Activated T-cell treated with anti-CD3 and anti-CD28 coated beads, Interleukin-2, amount 50 U/mL, for 24 hours (primary cell): ENCODE data around the gene CASP3.
"Not testable (repeated sequence)": the region's sequence is repeated elsewhere in the genome, so short reads cannot be mapped to it uniquely, and the experiment has no call there.

Experiments used
- DNase-seq: peaks from one replicate; pipeline ENCODE4 v3.0.0-alpha.2; 2020
- H3K27ac Mint-ChIP-seq: 2 replicates; pipeline ENCODE4 v1.8.0; 2020; ENCODE audit warnings: mild to moderate bottlenecking, mixed read lengths
- H3K27me3 Mint-ChIP-seq: 2 replicates; pipeline ENCODE4 v1.8.0; 2020; ENCODE audit warnings: mixed read lengths
- H3K36me3 Mint-ChIP-seq: 2 replicates; pipeline ENCODE4 v1.8.0; 2020; ENCODE audit warnings: low read depth, mixed read lengths
- H3K4me1 Mint-ChIP-seq: 2 replicates; pipeline ENCODE4 v1.8.0; 2020; ENCODE audit warnings: low read depth, mixed read lengths
- H3K4me3 Mint-ChIP-seq: 2 replicates; pipeline ENCODE4 v1.8.0; 2020; ENCODE audit warnings: mild to moderate bottlenecking, moderate library complexity, mixed read lengths
- H3K9me3 Mint-ChIP-seq: 2 replicates; pipeline ENCODE4 v1.8.0; 2020; ENCODE audit warnings: mixed read lengths

Gene CASP3

GRCh38 chr4:184628103-184628502, 21.1 kb downstream of the CASP3 start:
- no peak overlapping the region for H3K27ac Mint-ChIP-seq
- no peaks in the 10 kb centered on the region for H3K9me3 Mint-ChIP-seq
- no peak for DNase-seq
- no peak overlapping the region for H3K4me3 Mint-ChIP-seq
- H3K4me1 Mint-ChIP-seq = peaks cover 46% of the 10 kb centered on the region
- H3K36me3 Mint-ChIP-seq = peaks cover 90% of the 10 kb centered on the region
- H3K27me3 Mint-ChIP-seq = no peaks in the 10 kb centered on the region

DNA sequence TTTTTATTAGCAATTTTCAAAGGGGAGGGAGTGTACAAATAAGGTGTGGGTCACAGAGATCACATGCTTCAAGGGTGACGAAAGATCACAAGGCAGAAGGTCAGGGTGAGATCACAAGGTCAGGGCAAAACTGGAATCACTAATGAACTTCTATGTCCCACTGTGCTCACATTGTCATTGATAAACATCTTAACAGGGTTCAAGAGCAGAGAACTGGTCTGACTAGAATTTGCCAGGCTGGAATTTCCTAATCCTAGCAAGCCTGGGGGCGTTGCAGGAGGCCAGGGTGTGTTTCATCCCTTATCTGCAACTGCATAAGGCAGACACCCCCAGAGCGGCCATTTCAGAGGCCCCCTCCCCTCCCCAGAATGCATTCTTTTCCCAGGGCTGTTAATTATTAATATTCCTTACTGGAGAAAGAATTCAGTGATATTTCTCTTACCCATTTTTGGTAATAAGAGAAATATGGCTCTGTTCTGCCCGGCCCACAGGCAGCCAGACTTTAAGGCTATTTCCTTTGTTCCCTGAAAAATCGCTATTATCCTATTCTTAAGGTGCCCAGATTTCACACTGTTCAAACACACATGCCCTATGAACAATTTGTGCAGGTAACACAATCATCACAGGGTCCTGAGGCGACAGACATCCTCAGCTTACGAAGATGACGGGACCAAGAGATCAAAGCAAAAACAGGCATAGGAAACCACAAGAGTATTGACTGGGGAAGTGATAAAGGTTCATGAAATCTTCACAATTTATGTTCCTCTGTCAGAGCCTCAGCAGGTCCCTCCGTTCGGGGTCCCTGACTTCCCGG, 23.3 kb downstream of the CASP3 start:
- Mint-ChIP-seq H3K4me1 (peaks cover 44% of the 10 kb centered on the region), H3K4me3 (peak overlapping the region; percentile 22), H3K27ac (peak overlapping the region; percentile 84), H3K36me3 (peaks cover 72% of the 10 kb centered on the region)
- H3K27me3 Mint-ChIP-seq, DNase-seq, H3K9me3 Mint-ChIP-seq: not testable (repeated sequence)

DNA sequence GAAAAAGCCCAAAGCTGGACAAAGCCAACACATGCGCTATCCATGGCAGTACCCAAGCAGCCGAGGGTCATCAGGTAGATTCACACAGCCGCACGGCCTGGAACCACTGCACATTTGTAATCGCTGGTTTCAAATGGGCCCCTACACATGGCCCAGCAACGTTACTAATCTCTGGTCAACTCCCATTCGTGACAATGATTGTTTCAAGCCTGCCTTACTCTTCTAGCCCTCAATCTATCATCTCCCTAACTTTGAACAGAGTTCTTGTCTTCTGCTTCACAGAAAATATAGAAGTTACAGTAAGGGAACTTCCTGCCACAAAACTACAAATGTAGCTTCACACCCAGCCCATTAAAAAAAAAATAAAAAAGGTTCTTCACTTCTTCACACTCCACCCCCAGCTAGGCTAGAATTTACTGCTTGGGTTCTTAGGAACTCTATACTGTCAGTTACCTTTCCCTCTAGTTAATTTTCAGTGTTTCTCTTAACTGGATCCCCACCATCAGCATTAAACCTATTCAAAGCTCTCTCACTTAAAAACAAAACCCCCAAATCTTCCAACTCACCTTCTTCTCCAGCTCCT, 24.2 kb downstream of the CASP3 start:
- Mint-ChIP-seq H3K9me3 (no peaks in the 10 kb centered on the region), H3K27me3 (no peaks in the 10 kb centered on the region), H3K27ac (peak overlapping the region; percentile 84), H3K36me3 (peaks cover 63% of the 10 kb centered on the region), H3K4me1 (peaks cover 44% of the 10 kb centered on the region), H3K4me3 (peak overlapping the region; percentile 22)
- DNase-seq = no peak

- H3K27ac Mint-ChIP-seq = peak overlapping the region; percentile 77
- H3K4me1 Mint-ChIP-seq = peaks cover 44% of the 10 kb centered on the region
- H3K4me3 Mint-ChIP-seq, H3K9me3 Mint-ChIP-seq, H3K27me3 Mint-ChIP-seq, DNase-seq: not testable (repeated sequence)
- peaks cover 57% of the 10 kb centered on the region for H3K36me3 Mint-ChIP-seq
Observed at GRCh38 chr4:184624504-184624903, 24.7 kb downstream of the CASP3 start.

DNA sequence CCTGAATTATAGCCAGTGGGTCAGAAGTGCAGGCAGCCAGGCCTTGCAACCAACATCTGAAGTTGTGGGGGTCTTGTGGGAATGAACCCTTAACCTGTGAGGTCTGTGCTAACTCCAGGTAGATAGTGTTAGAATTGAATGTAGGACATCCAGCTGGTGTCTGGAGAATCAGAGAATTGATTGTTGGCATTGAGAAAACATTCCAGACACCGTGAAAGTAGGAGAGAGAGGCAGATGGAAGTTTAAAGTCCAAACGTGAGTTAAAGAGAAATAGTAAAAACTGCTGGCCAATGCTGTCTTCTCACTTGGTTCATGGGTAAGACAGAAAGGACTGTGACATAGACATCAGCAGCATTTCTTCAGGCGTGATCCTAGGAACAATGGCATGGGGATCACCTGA, 27.7 kb downstream of the CASP3 start:
- H3K4me3 Mint-ChIP-seq = no peak overlapping the region
- H3K4me1 Mint-ChIP-seq = peaks cover 22% of the 10 kb centered on the region
- no peaks in the 10 kb centered on the region for H3K9me3 Mint-ChIP-seq
- no peaks in the 10 kb centered on the region for H3K27me3 Mint-ChIP-seq
- H3K36me3 Mint-ChIP-seq = peaks cover 27% of the 10 kb centered on the region
- DNase-seq = no peak
- no peak overlapping the region for H3K27ac Mint-ChIP-seq

DNA sequence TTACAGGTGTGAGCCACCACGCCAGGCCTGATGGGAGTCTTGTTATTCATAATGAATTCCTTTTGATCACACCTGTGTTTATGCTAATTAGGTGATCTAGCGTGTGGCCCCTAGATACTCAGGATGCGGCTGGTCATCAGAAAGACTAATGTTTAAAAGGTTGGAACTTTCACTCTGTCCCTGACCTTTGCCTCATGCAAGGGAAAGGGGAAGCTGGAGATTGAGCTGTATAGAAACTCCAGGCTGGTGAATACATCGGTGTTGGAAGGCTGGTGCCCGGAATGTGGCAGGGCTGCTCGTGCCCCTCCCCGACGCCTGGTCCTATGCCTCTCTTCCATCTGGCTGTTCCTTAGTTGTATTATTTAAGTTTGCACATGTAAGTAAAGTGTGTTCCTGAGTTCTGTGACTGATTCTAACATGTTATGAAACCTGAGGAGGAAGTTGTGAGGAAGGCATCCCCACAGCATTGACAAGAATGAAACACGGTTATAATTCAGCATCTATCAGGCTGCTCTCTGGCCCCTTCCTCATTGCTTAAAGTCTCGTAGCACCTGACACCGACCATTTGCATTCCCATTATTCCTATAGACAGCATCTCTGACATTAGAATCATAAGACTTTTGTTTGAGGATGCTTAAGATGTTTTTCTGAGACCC, 28.9 kb downstream of the CASP3 start:
- DNase-seq = no peak
- Mint-ChIP-seq H3K9me3 (peaks cover under 1% of the 10 kb centered on the region), H3K36me3 (peaks cover 18% of the 10 kb centered on the region), H3K4me3 (no peak overlapping the region), H3K27me3 (no peaks in the 10 kb centered on the region), H3K4me1 (peaks cover 11% of the 10 kb centered on the region), H3K27ac (no peak overlapping the region)

DNA sequence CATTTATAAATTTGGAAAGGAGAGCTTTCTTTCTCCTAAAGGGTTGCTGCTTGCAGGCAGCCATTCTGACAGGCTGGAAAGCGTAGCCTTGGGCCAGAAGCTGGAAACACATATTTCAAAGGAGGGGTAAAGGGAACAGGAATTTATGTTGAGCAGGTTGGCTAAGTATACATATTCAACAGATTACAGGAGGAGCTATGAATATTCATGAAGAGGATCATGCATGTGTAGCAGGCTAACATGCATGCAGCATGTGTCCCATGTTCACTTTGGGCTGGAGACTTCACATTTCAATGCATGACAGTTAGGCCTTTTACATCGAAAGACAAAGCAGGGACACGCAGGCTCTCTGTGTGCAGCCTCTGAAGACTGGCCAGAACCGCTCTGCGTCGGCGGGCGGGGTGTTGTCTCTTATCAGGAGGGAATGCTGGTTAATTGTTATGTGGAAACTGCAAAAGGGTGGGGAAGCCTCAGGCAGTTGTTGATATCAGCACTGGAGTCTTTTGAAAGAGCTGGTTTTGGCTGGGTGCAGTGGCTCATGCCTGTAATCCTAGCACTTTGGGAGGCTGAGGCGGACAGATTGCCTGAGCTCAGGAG, 31.5 kb downstream of the CASP3 start:
- Mint-ChIP-seq H3K9me3 (peaks cover 9% of the 10 kb centered on the region), H3K4me3 (no peak overlapping the region), H3K4me1 (no peaks in the 10 kb centered on the region), H3K27me3 (no peaks in the 10 kb centered on the region), H3K27ac (no peak overlapping the region), H3K36me3 (no peaks in the 10 kb centered on the region)
- no peak for DNase-seq

- H3K27me3 Mint-ChIP-seq = no peaks in the 10 kb centered on the region
- H3K4me3 Mint-ChIP-seq = no peak overlapping the region
- no peak overlapping the region for H3K27ac Mint-ChIP-seq
- no peaks in the 10 kb centered on the region for H3K4me1 Mint-ChIP-seq
- peaks cover 9% of the 10 kb centered on the region for H3K9me3 Mint-ChIP-seq
- DNase-seq = no peak
- no peaks in the 10 kb centered on the region for H3K36me3 Mint-ChIP-seq
Observed at GRCh38 chr4:184616633-184617551, 32.4 kb downstream of the CASP3 start.

DNA sequence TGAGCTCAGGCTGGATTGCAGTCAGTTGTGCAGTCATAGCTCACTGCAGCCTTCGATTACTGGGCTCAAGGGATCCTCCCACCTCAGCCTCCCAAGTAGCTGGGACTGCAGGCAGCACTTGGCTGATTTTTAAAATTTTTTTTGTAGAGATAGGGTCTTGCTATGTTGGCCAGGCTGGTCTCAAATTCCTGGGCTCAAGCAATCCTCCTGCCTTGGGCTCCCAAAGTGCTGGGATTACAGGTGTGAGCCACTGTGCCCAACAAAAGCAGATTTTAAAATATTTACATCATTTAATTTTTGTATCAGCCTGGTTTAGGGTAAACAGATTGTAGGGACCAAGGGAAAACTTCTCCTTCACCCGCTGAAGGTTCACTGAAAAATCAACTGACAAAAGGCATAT, 33.1 kb downstream of the CASP3 start:
- DNase-seq, H3K9me3 Mint-ChIP-seq, H3K4me1 Mint-ChIP-seq, H3K36me3 Mint-ChIP-seq, H3K27me3 Mint-ChIP-seq, H3K4me3 Mint-ChIP-seq, H3K27ac Mint-ChIP-seq: not testable (repeated sequence)

- no peaks in the 10 kb centered on the region for H3K36me3 Mint-ChIP-seq
- no peaks in the 10 kb centered on the region for H3K4me1 Mint-ChIP-seq
- H3K27ac Mint-ChIP-seq = no peak overlapping the region
- H3K4me3 Mint-ChIP-seq = no peak overlapping the region
- peaks cover 9% of the 10 kb centered on the region for H3K9me3 Mint-ChIP-seq
- DNase-seq = no peak
- no peaks in the 10 kb centered on the region for H3K27me3 Mint-ChIP-seq
Observed at GRCh38 chr4:184614509-184614908, 34.7 kb downstream of the CASP3 start.

DNA sequence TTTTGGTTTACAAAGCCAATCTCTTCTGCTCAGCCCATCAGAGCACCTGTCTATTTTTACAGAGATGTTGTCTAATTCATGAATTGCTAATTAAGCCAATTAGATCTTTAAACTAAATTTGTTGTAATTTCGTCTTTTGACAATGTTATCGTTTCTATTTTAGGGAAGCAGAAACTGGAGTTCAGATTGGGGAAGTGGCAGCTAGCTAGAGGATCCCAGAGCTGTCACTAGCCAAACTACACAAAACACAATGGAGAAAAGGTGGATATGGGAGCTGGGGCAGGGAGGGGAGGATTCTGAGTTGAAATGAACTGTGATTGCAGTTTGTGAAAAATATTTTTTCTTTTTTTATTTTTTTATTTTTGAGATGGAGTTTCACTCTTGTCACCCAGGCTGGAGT, 35.8 kb downstream of the CASP3 start:
- peaks cover 9% of the 10 kb centered on the region for H3K9me3 Mint-ChIP-seq
- H3K36me3 Mint-ChIP-seq = no peaks in the 10 kb centered on the region
- no peak for DNase-seq
- H3K27me3 Mint-ChIP-seq = no peaks in the 10 kb centered on the region
- H3K4me3 Mint-ChIP-seq = no peak overlapping the region
- no peak overlapping the region for H3K27ac Mint-ChIP-seq
- no peaks in the 10 kb centered on the region for H3K4me1 Mint-ChIP-seq

DNA sequence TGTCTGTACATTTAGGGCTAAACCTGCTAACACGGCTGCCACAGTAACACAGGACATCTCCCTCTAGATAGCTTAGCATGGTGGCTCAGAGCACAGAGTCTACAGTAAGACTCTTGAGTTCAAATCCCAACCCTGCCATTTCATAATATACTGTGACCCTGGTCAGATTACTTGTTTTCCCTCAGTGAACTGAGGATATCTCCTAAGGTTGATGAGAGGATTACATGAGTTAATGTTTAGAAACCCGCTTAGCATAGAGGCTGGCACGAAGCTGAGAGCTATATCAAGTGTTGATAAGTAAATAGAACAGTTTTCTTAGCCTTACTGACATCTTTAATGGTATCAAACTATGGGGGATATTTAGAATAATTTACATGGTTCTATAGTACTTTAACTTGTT, 37.2 kb downstream of the CASP3 start:
- Mint-ChIP-seq H3K27me3 (no peaks in the 10 kb centered on the region), H3K9me3 (peaks cover 9% of the 10 kb centered on the region), H3K4me1 (no peaks in the 10 kb centered on the region), H3K27ac (no peak overlapping the region), H3K4me3 (no peak overlapping the region), H3K36me3 (no peaks in the 10 kb centered on the region)
- DNase-seq = no peak

GRCh38 chr4:184607429-184607828, 41.8 kb downstream of the CASP3 start:
- not testable (repeated sequence) for H3K4me1 Mint-ChIP-seq, H3K27me3 Mint-ChIP-seq, H3K4me3 Mint-ChIP-seq, H3K27ac Mint-ChIP-seq, DNase-seq, H3K36me3 Mint-ChIP-seq
- H3K9me3 Mint-ChIP-seq = peaks cover 23% of the 10 kb centered on the region

- not testable (repeated sequence) for H3K36me3 Mint-ChIP-seq, H3K27ac Mint-ChIP-seq, DNase-seq, H3K4me3 Mint-ChIP-seq
- Mint-ChIP-seq H3K27me3 (peaks cover 25% of the 10 kb centered on the region), H3K4me1 (peaks cover 14% of the 10 kb centered on the region), H3K9me3 (peaks cover 23% of the 10 kb centered on the region)
Observed at GRCh38 chr4:184602857-184603256, 46.4 kb downstream of the CASP3 start.
